Duodenal mucosa (tissue), 2 donors: ENCODE results near the gene CLDN19.
A peak's percentile ranks its signal among the peaks of the same experiment; 100 is the strongest.

ENCODE experiments used
- H3K27ac ChIP-seq: one replicate; pipeline ENCODE4 v1.7.0; 2013; ENCODE audit warnings: low read depth, low read length
- H3K27me3 ChIP-seq, 2 donors: one replicate each; pipeline ENCODE4 v1.7.0; 2013; ENCODE audit warnings: low read length in 2 of 2, control low read depth in 1 of 2; ENCODE audit not compliant: insufficient read depth in 2 of 2, control insufficient read depth in 1 of 2
- H3K36me3 ChIP-seq, 2 donors: one replicate each; pipeline ENCODE4 v1.7.0; 2013; ENCODE audit warnings: low read length in 2 of 2, control low read depth in 1 of 2; ENCODE audit not compliant: insufficient read depth in 2 of 2, control insufficient read depth in 1 of 2
- H3K4me1 ChIP-seq, 2 donors: one replicate each; pipeline ENCODE4 v1.7.0; 2013; ENCODE audit warnings: low read length in 2 of 2, control low read depth in 1 of 2; ENCODE audit not compliant: insufficient read depth in 2 of 2, control insufficient read depth in 1 of 2
- H3K4me3 ChIP-seq, 2 donors: one replicate each; pipeline ENCODE4 v1.7.0; 2013; ENCODE audit warnings: low read length in 2 of 2, low read depth in 1 of 2
- H3K9ac ChIP-seq, 2 donors: one replicate each; pipeline ENCODE4 v1.7.0; 2013; ENCODE audit warnings: low read length in 2 of 2, low read depth in 1 of 2
- H3K9me3 ChIP-seq, 2 donors: one replicate each; pipeline ENCODE4 v1.7.0; 2013; ENCODE audit warnings: low read length in 2 of 2, control low read depth in 1 of 2; ENCODE audit not compliant: control insufficient read depth in 1 of 2

Gene CLDN19

DNA sequence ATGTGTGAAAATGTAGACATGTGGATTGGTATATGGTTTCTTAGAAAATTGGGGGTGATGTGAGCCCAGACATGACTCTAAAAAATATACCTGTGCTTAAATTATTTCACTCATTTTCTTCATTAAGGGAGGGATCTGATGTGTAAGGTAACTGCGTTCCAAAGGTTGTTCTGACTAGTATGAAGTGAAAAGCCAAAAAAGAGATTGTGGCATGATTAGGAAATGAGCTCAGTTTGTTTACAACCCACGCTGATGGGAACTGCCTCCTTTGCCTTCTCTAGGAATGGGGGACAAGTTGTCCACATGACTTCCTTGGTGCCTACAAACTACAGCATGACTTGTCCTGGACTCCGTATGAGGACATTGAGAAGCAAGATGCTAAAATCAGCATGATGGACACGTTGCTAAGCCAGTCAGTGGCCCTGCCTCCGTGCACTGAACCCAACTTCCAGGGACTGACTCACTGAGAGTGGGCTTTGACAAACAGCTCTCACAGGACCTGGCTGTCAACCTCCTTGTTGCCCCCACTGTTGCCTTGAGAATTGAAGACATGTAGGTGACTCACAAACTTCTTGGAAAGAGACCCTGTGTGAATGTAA, 35.0 kb upstream of the CLDN19 start:
- Histone ChIP-seq H3K27me3 (no peaks in the 10 kb centered on the region), H3K9ac (no peak overlapping the region), H3K9me3 (no peaks in the 10 kb centered on the region), H3K4me1 (no peaks in the 10 kb centered on the region), H3K27ac (no peak overlapping the region), H3K4me3 (no peak overlapping the region), H3K36me3 (peaks cover 39 to 55% of the 10 kb centered on the region in 2 donors)

DNA sequence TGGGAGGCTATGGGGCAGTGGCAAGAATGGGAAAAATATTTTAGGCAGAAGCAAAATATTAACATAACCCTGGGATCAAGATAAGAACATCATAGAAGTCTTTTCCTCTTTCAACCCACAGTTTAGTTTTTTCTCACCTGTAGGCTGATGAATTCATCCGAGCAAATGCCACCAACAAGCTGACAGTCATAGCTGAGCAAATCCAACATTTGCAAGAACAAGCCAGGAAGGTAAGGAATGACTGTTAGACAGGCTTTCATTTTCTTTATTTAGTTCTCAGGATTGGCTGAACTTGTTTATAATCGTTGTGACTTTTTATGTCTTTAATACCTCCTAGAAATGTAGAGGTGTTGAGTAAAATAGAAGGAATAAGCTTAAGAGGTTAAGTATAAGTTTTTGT, 33.4 kb upstream of the CLDN19 start:
- Histone ChIP-seq H3K4me1 (peaks cover 3 to 6% of the 10 kb centered on the region in 2 donors), H3K27ac (no peak overlapping the region), H3K9ac (no peak overlapping the region), H3K36me3 (peaks cover 34 to 47% of the 10 kb centered on the region in 2 donors), H3K9me3 (no peaks in the 10 kb centered on the region), H3K27me3 (no peaks in the 10 kb centered on the region), H3K4me3 (no peak overlapping the region)

DNA sequence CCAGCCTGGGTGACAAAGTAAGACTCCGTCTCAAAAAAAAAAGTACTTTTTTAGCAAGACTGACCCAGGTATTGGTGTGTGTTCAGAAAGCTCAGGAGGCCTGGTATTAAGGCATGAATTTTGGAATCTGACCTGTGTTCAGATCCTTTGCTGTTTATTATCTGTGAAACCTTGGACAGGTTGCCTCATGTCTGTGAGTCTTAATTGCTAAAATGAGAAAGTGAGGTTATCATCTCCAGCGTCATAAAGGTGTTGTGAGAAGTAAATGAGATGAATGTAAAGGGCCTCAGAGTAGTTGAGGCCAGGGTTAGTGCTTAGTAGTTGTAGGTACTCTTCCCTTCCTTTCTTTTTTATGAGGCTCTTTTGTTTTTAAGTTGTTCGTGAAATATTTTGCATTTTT, 29.8 kb upstream of the CLDN19 start:
- Histone ChIP-seq H3K4me1 (peaks cover 16 to 28% of the 10 kb centered on the region in 2 donors), H3K27ac (no peak overlapping the region), H3K36me3 (peaks cover 6 to 15% of the 10 kb centered on the region in 2 donors), H3K4me3 (no peak overlapping the region), H3K9me3 (no peaks in the 10 kb centered on the region), H3K9ac (no peak overlapping the region), H3K27me3 (no peaks in the 10 kb centered on the region)

DNA sequence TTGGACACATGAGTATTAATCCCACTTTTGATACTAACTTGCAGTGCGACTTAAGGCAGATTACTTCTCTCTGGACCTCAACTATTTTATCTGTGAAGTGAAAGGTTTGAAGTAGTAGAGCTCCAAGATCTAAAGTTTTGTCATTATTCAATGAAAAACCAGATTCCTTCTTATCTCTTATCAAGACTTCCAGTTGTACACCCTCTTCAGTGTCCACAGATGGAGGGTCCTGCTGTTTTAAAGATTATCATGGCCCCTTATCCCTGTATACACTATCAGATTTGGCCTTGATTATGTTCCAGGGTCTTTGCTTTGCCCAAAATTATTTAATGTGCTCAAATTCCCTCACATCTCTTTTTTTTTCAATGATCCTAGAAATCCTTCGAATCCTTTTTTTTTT, 28.1 kb upstream of the CLDN19 start:
- Histone ChIP-seq H3K27me3 (no peaks in the 10 kb centered on the region), H3K9ac (peak overlapping the region; percentile 89 to 97), H3K9me3 (no peaks in the 10 kb centered on the region), H3K4me3 (peak overlapping the region; percentile 93 to 94), H3K27ac (no peak overlapping the region), H3K36me3 (peaks cover 1 to 3% of the 10 kb centered on the region in 2 donors), H3K4me1 (peaks cover 16 to 28% of the 10 kb centered on the region in 2 donors)

DNA sequence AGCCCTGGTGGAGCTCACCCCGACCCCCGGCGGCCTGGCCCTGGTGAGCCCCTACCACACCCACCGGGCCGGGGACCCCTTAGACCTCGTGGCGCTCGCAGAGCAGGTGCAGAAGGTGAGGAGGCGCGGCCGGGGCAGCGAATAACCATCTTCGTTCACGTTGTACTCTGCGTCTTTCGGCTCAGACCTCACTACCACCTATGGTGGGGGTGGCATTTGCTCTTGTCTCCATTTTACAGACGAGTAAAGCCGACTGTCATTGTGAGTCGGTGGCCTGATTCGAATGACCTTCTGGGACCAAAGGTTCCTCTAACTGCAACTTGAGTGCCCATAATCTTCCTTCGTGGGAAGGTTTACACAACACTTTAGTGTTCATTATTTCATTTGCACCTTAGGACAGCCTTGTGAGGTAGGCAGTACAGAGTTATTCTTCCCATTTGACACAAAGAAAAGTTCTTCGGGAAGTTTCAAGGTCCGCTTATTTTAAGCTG, 27.5 kb upstream of the CLDN19 start:
- Histone ChIP-seq H3K9me3 (no peaks in the 10 kb centered on the region), H3K36me3 (peaks cover 0 to 3% of the 10 kb centered on the region in 2 donors), H3K27me3 (no peaks in the 10 kb centered on the region), H3K4me3 (peak overlapping the region; percentile 93 to 94), H3K9ac (peak overlapping the region; percentile 89 to 97), H3K27ac (peak overlapping the region; percentile 83), H3K4me1 (peaks cover 16 to 28% of the 10 kb centered on the region in 2 donors)

DNA sequence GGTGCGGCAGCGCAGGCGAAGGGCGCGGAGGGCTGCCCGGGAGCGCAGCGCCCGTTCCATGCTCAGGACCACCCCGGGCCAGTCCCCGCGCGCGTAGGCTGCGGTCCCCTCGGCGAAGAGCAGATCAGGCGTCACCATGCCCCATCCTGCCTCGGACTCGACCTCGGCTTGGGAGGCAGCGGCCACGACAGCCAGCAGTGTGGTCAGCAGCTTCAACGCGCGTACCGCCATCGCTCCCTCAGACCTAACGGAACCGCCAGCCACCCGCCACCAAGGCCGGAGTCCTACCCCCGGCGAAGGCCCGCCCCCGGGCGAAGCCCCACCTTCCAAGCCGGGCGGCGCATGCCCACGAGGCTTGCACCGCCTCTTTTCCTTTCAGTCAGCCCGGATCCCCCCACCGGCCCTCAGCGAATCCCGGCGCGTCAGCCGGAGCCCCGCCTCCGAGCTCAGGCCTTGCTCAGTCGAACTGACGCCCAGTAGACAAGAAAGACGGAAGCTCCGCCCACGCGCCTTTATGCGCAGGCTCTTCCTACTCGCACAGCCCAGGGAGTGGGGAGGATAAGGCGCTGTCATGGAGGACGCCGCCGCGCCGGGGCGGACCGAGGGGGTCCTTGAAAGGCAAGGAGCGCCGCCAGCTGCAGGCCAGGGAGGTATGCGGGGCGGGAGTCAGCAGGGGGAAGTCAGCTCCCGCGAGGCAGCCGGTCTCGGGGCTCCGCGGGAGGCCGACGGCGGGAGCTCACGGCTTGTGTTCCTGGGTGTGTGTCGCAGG, 26.9 kb upstream of the CLDN19 start, which contains the start of the genes C1orf50 and P3H1:
C1orf50 (plus strand) TSS at position 509 of the 769 bp plus-strand sequence; CDS start at position 572, 63 bp downstream.
P3H1 (minus strand) TSS at position 288 of the 769 bp plus-strand sequence; CDS start at position 231, 57 bp downstream.
- H3K4me3 ChIP-seq, result peak within 1 kb of the TSS; percentile 93 to 94
- H3K27me3 ChIP-seq, result no peaks in the 10 kb centered on the region
- peaks cover 0 to 3% of the 10 kb centered on the region in 2 donors for H3K36me3 ChIP-seq
- peak within 1 kb of the TSS; percentile 89 to 97 for H3K9ac ChIP-seq
- H3K9me3 ChIP-seq, result no peaks in the 10 kb centered on the region
- H3K27ac ChIP-seq, result peak within 1 kb of the TSS; percentile 84
- H3K4me1 ChIP-seq, result peaks cover 16 to 28% of the 10 kb centered on the region in 2 donors

DNA sequence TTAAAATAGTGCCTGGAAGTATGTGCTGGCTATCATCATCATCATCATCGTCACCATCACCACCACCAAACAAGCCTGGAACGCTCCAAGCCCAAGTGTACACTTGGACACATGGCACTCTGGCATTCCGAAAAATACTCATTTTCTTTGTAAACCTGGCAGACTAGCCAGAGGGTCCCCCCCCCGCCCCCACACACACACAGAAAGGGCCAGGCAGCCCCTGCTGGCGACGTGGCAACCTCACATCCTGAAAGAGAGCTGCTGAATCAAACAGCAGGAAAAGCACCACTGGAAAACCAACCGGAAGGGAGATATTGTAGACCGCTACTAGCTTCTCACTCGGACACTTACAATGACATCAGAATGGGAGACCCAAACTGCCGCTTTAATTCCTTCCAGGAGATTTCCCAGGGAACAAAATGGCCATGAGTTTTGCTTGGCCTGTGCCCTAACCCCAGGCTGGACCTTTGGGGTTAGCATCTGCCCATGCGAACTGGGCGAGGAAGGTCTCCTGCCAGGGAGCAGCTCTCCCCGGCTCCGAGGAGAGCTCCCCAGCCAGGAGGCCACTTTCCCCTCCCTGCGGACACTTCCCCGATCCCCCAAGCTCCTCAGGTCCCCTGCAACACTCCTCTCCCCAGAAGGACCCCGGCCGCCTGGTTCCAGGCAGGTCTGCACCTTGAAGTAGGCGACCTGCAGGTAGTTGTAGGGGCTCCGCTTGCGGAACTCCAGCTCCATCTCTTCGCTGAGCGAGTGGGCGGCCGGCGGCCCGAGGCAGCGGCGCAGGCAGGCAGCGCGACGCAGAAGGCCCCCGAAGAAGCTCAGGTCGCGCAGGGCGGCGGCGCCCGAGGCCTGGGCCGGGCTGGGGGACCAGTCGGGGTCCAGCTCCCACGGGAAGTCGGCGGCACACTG, 26.1 kb upstream of the CLDN19 start:
- Histone ChIP-seq H3K9ac (peak overlapping the region; percentile 64 to 73), H3K27me3 (no peaks in the 10 kb centered on the region), H3K27ac (peak overlapping the region; percentile 84), H3K9me3 (no peaks in the 10 kb centered on the region), H3K36me3 (peaks cover 0 to 3% of the 10 kb centered on the region in 2 donors), H3K4me1 (peaks cover 16 to 28% of the 10 kb centered on the region in 2 donors), H3K4me3 (peak overlapping the region; percentile 88 to 94)

DNA sequence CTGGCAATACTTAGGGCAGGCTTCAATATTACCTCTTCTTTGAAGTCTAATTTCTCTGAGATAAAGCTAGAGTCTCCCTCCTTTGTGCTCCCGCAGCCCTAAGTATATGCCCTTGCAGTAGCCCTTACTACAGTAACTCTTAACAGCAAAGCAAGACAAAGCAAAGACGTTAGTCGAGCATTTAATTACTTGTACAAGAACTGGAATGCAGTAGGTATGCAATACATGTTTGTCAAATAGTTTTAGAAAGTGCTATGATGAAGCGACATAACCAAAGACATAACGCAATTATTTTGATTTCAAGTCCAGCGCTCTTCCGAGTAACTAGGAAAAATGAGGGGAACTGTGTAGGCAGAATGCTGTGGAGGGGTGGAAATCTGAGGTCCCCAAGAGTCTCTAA, 25.2 kb upstream of the CLDN19 start:
- H3K27ac ChIP-seq, result no peak overlapping the region
- peaks cover 0 to 3% of the 10 kb centered on the region in 2 donors for H3K36me3 ChIP-seq
- no peaks in the 10 kb centered on the region for H3K9me3 ChIP-seq
- no peaks in the 10 kb centered on the region for H3K27me3 ChIP-seq
- peak overlapping the region; percentile 64 to 73 for H3K9ac ChIP-seq
- H3K4me1 ChIP-seq, result peaks cover 16 to 28% of the 10 kb centered on the region in 2 donors
- peak overlapping the region; percentile 88 to 94 for H3K4me3 ChIP-seq

DNA sequence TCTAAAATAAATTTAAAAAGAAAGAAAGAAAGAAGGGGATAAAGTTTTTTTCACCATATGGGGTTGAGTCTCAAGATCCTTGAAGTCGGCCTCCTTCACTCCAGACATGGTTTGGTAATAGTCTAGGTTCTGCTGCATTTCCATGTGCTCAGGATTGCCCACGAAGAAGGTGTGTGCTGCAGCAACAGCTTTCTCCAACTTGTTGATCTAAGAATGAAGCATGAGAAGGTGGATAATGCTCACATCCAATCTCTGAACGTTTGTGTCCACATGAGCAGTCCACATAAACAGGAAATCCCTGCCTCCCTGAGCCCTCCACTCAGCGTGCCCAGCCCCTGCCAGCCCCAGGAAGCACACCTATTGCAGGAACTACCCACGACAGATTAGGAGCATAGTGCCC, 22.2 kb upstream of the CLDN19 start:
- Histone ChIP-seq H3K9me3 (no peaks in the 10 kb centered on the region), H3K27me3 (no peaks in the 10 kb centered on the region), H3K9ac (no peak overlapping the region), H3K4me3 (no peak overlapping the region), H3K27ac (no peak overlapping the region), H3K36me3 (peaks cover 8% of the 10 kb centered on the region in 2 donors), H3K4me1 (peaks cover 7 to 12% of the 10 kb centered on the region in 2 donors)
